Amniotic epithelial cell (primary cell): ENCODE results near the gene CAV1.

Experiments used
- DNase-seq: peaks from one replicate; pipeline ENCODE4 v3.0.0-alpha.2; 2010; ENCODE audit warnings: low read depth

CAV1 gene

GRCh38 chr7:116557901-116558300, 33.1 kb downstream of the CAV1 start:
- DNase-seq: no peak

GRCh38 chr7:116560021-116560970, 35.5 kb downstream of the CAV1 start:
- peak; percentile 46 for DNase-seq

GRCh38 chr7:116561697-116562483, 37.1 kb downstream of the CAV1 start:
- DNase-seq: no peak

GRCh38 chr7:116562529-116563121, 37.8 kb downstream of the CAV1 start:
- no peak for DNase-seq

GRCh38 chr7:116565981-116566380, 41.1 kb downstream of the CAV1 start:
- DNase-seq: no peak

GRCh38 chr7:116566666-116567065, 41.8 kb downstream of the CAV1 start:
- DNase-seq: no peak

- DNase-seq: peak; percentile 78
Observed at GRCh38 chr7:116569737-116570136, 44.9 kb downstream of the CAV1 start.

- peak; percentile 25 for DNase-seq
Observed at GRCh38 chr7:116570306-116570705, 45.5 kb downstream of the CAV1 start.

- peak; percentile 69 for DNase-seq
Observed at GRCh38 chr7:116571037-116571436, 46.2 kb downstream of the CAV1 start.

GRCh38 chr7:116571552-116571951, 46.7 kb downstream of the CAV1 start:
- DNase-seq: peak; percentile 45

GRCh38 chr7:116572036-116572435, 47.2 kb downstream of the CAV1 start:
- no peak for DNase-seq

- no peak for DNase-seq
Observed at GRCh38 chr7:116573541-116573940, 48.7 kb downstream of the CAV1 start.

- DNase-seq: no peak
Observed at GRCh38 chr7:116574025-116574822, 49.4 kb downstream of the CAV1 start.

GRCh38 chr7:116575853-116576252, 51.0 kb downstream of the CAV1 start:
- DNase-seq: no peak

GRCh38 chr7:116576350-116577319, 51.8 kb downstream of the CAV1 start:
- DNase-seq: peak; percentile 84

- DNase-seq: peak; percentile 9
Observed at GRCh38 chr7:116577320-116577871, 52.6 kb downstream of the CAV1 start.

GRCh38 chr7:116578526-116578925, 53.7 kb downstream of the CAV1 start:
- peak; percentile 86 for DNase-seq

GRCh38 chr7:116579322-116579721, 54.5 kb downstream of the CAV1 start:
- DNase-seq: no peak

- DNase-seq: no peak
Observed at GRCh38 chr7:116579835-116580234, 55.0 kb downstream of the CAV1 start.

GRCh38 chr7:116582164-116582732, 57.4 kb downstream of the CAV1 start:
- peak; percentile 67 for DNase-seq
